ENCODE data around the gene SLC6A12.

Gene SLC6A12

DNA sequence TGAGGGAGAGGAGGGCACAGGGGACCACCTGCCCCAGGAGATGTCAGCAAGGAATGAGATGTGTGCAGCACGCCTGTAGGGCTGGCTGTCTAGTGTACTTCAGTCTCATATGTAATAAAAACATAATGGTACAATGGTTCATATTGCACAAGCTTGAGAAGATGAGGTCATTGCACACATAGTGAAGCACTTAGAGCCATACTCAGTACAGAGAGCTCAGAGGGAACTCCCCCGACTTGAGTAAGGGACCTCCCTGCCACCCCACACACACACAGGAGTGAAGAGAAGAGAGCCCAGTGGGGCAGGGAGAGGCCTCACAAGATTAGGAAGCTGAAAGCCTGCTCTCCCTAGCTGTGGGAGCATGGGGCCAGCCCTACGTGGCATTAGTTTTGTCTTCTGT, 61.5 kb downstream of the SLC6A12 start (continued):
- TF ChIP-seq BCL11A (tag by site-specific recombination; IDR thresholded peaks at IDR 0.05; ENCODE audit: low read depth) (no peak), ZNF16 (tag by site-specific recombination; IDR thresholded peaks at IDR 0.05; ENCODE audit: low read depth) (no peak), ZNF837 (tag by site-specific recombination; IDR thresholded peaks at IDR 0.05) (no peak), ZNF24 (tag by site-specific recombination; IDR thresholded peaks at IDR 0.05) (0 out of 2 replicates have a peak, but pooled peaks have one; percentile 28), ZNF140 (tag by site-specific recombination; IDR thresholded peaks at IDR 0.05) (no peak), ZNF239 (tag by site-specific recombination; IDR thresholded peaks at IDR 0.05) (no peak), ZNF184 (tag by site-specific recombination; IDR thresholded peaks at IDR 0.05) (no peak), ZNF133 (tag by site-specific recombination; IDR thresholded peaks at IDR 0.05) (no peak), SALL2 (tag by site-specific recombination; IDR thresholded peaks at IDR 0.05; ENCODE audit: borderline replicate concordance) (no peak)
- TF ChIP-seq, protein P1, sequence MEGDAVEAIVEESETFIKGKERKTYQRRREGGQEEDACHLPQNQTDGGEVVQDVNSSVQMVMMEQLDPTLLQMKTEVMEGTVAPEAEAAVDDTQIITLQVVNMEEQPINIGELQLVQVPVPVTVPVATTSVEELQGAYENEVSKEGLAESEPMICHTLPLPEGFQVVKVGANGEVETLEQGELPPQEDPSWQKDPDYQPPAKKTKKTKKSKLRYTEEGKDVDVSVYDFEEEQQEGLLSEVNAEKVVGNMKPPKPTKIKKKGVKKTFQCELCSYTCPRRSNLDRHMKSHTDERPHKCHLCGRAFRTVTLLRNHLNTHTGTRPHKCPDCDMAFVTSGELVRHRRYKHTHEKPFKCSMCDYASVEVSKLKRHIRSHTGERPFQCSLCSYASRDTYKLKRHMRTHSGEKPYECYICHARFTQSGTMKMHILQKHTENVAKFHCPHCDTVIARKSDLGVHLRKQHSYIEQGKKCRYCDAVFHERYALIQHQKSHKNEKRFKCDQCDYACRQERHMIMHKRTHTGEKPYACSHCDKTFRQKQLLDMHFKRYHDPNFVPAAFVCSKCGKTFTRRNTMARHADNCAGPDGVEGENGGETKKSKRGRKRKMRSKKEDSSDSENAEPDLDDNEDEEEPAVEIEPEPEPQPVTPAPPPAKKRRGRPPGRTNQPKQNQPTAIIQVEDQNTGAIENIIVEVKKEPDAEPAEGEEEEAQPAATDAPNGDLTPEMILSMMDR (tag by site-specific recombination; IDR thresholded peaks at IDR 0.05): no peak

DNA sequence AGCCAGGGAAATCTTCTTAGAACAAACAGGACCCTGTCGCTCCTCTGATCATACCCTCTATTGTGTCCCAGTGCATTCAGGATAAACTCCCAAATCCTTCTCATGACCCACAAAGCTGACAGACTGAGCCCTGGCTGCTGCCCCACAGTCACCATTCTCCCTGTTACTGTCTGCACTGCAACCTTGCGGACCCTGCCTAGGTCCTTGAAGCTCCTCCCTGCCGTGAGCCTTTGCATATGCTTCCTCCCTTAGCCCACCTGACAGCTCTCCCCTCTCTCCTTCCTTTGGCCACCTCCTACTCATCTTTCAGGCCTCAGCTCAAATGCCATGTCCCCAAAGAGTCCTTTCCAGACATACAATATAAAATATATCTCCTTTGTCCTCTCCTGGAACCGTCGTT, 62.4 kb downstream of the SLC6A12 start:
- Histone ChIP-seq H3K9me3 (ENCODE audit: control insufficient read depth, insufficient read depth, low read depth, low read length) (no peaks in the 10 kb centered on the region), H3K27ac (ENCODE audit: extremely low read depth, low read depth, low read length) (no peak overlapping the region), H3K4me1 (ENCODE audit: control insufficient read depth, insufficient read depth, low read length) (no peaks in the 10 kb centered on the region), H3K36me3 (ENCODE audit: control insufficient read depth in 2 of 2, insufficient read depth in 1 of 2, low read length in 2 of 2) (no peaks in the 10 kb centered on the region), H3K4me3 (ENCODE audit: low read depth, low read length) (no peak overlapping the region)
- ChIA-PET CTCF (interaction anchor here (0.7 to 2.8 kb wide), 6 partner anchors 9 to 68 kb away, joined by 3 to 11 read pairs (median 6); no protein-coding TSS in a partner anchor), POLR2A (no interaction called here)
- TF ChIP-seq, protein P2, sequence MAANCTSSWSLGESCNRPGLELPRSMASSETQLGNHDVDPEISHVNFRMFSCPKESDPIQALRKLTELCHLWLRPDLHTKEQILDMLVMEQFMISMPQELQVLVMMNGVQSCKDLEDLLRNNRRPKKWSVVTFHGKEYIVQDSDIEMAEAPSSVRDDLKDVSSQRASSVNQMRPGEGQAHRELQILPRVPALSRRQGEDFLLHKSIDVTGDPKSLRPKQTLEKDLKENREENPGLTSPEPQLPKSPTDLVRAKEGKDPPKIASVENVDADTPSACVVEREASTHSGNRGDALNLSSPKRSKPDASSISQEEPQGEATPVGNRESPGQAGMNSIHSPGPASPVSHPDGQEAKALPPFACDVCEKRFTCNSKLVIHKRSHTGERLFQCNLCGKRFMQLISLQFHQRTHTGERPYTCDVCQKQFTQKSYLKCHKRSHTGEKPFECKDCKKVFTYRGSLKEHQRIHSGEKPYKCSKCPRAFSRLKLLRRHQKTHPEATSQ (tag by site-specific recombination; IDR thresholded peaks at IDR 0.05): no peak
- TF ChIP-seq, protein P3, sequence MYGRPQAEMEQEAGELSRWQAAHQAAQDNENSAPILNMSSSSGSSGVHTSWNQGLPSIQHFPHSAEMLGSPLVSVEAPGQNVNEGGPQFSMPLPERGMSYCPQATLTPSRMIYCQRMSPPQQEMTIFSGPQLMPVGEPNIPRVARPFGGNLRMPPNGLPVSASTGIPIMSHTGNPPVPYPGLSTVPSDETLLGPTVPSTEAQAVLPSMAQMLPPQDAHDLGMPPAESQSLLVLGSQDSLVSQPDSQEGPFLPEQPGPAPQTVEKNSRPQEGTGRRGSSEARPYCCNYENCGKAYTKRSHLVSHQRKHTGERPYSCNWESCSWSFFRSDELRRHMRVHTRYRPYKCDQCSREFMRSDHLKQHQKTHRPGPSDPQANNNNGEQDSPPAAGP (tag by site-specific recombination; IDR thresholded peaks at IDR 0.05): no peak
- TF ChIP-seq GLIS2 (tag by site-specific recombination; IDR thresholded peaks at IDR 0.05) (no peak), ZFP41 (tag by site-specific recombination; IDR thresholded peaks at IDR 0.05; ENCODE audit: borderline replicate concordance) (no peak), ZNF707 (tag by site-specific recombination; IDR thresholded peaks at IDR 0.05) (no peak), ZNF114 (tag by site-specific recombination; IDR thresholded peaks at IDR 0.05) (no peak), ZNF548 (tag by site-specific recombination; IDR thresholded peaks at IDR 0.05) (no peak), ZNF529 (tag by site-specific recombination; IDR thresholded peaks at IDR 0.05; ENCODE audit: insufficient replicate concordance) (no peak), ZNF501 (tag by site-specific recombination; IDR thresholded peaks at IDR 0.05) (no peak), ZNF366 (tag by site-specific recombination; conservative IDR thresholded peaks at IDR 0.05) (no peak), TRIM28 (IDR thresholded peaks at IDR 0.05; ENCODE audit: borderline replicate concordance, low read length) (no peak)
